ENCODE data around the gene SLC24A3.

Gene SLC24A3

DNA sequence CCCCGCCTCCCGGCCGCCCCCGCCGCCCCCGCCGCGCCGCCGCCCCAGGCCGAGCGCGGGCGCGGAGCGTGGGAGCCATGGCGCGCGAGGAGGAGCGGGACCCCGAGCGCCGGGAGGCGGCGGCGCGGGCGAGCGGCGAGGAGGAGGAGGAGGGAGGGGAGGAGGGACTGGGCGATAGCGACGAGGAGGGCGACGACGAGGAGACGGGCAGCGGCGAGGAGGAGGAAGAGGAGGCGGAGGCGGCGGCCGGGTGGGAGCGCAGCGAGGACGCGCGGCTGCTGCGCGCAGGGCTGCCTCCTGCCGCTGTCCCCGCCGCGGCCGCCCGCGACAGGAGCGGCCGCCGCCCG is at the start of gene SLC24A3:
TSS of gene SLC24A3 (plus strand) at position 174 of the 347 bp plus-strand sequence.
- DNase-seq (ENCODE audit: low read depth, low spot score), result no peak

DNA sequence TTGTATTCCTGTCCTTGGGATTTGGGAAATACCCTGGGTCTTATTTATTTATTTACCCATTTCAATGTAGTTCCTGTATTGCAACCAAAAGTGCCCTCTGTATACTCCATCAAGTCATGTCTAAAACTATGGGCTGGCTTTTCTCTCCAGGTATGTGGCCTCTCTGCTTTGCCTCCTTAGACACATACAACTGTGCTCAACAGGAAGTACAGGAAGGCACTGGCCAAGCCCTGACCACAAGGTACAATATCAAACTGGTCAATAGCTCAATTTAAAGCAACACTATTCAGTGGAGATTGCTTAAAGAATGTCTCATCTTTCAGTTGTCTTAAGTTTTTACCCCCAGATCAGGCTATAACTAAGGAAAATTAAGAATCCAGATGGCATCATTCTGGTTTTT is 42.3 kb upstream of the SLC24A3 start:
- no peak for DNase-seq (ENCODE audit: low read depth, low spot score)

DNA sequence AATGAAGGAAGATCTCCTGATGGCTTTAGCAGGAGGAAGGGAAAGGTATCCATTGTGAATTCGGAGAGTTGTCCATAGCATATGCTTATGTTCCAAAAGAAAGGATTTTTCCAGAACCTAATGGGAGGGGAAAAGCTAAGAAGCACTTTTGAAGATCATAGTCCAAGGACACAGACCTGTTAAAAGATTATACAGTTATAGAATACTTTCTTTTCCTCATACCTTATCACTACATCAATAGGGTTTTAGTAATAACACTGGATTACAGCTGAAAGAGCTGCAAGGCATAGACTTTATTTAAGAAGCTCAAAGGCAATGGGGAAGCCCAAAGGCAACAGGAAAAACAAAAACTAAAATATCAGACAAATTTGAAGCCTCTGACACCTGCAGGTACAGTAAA is 39.8 kb upstream of the SLC24A3 start:
- no peak for DNase-seq (ENCODE audit: low read depth, low spot score)

DNA sequence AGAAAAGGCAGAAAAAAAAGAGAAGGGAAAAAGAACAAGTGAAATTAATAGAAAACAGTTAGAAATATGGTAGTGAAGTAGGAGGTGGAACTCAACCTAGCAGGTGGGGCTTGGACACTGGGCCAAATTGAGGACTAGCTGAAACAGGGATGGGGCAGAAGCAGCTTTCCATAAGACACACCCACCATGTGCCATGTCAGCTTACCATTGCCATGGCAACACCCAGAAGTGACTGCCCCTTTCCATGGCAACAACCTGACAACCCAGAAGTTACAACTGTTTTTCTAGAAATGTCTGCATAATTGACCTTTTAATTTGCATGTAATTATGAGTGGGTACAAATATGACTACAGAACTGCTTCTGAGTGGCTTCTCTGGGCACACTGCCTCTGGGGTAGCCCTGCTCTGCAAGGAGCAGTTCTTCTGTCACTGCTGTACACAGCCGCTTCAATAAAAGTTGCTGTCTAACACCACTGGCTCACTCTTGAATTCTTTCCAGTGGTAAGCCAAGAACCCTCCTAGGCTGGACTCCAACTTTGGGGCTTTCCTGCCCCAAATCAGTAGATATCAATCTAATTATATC is 35.9 kb upstream of the SLC24A3 start:
- DNase-seq (ENCODE audit: low read depth, low spot score), result no peak

DNA sequence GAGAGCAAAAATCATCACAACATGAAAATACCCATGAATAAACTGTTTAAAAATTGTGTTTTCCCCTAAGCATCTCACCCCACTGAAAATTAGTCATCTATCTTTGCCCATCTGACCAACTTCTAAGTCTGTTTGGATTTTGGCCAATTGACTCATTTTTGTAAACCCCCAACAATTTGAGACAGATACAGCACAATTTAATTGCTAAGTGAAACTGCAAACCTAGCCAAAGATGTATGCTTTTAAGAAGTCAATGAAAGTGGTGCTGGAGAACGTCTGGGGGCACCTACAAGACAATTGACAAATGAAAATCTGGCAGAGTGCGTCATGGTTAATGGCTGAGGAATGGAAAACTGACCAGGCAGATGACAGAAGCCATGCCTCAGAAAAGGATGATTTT is 30.9 kb upstream of the SLC24A3 start:
- no peak for DNase-seq (ENCODE audit: low read depth, low spot score)

DNA sequence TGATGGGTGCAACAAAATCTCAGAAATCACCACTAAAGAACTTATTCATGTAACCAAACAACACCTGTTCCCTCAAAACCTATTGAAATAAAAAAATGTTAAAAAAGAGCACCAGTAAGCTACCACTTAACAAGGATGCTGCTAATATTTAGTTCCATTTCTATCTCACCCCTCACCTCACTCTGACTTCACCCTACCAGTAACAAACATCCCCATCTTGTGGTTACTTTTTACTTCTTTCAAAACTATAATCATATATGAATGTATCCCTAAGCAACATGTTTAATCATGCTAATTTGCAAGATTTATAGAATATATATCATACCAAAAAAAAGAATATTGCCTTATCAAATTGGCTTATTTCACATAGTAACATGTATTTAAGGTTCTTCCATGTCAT is 27.4 kb upstream of the SLC24A3 start:
- DNase-seq (ENCODE audit: low read depth, low spot score), result no peak

DNA sequence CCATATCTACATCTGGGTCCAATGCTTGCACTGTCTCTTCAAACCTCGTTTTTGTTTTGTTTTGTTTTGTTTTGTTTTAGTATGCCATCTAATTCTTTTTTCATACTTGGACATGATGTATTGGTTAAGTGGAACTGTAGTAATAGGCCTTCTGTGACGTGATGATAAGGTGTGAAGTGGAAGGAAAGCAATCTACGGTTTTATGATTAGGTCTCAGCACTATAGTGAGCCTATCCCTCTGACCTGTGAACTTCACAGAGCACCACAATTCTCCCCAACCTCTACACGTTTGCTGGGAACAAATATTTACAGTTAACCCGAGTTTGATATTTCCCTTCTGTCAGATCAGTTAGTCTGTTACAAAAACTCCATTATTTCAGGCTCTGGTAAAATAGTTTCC is 19.1 kb upstream of the SLC24A3 start:
- no peak for DNase-seq (ENCODE audit: low read depth, low spot score)

DNA sequence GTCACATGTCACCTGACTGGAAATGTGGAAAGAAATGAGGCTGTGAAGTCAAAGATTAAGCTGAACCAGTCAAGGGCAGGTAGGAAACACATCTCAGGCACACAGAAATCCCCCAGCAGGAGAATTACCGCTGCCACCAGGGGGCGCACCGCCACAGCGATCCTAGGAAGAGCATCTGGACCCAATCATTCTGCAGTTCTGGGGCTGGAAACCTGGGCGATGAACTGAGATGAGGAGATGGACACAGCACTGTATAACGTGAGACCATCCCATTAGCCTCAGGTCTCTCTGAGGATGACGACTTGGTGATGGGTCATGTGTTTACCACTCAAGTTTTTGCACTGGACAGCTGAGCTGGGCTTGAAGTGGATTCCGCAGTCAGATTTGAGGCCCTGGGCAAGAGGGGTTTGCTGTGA is 6.5 kb upstream of the SLC24A3 start:
- peak; percentile 28 for DNase-seq (ENCODE audit: low read depth, low spot score)

DNA sequence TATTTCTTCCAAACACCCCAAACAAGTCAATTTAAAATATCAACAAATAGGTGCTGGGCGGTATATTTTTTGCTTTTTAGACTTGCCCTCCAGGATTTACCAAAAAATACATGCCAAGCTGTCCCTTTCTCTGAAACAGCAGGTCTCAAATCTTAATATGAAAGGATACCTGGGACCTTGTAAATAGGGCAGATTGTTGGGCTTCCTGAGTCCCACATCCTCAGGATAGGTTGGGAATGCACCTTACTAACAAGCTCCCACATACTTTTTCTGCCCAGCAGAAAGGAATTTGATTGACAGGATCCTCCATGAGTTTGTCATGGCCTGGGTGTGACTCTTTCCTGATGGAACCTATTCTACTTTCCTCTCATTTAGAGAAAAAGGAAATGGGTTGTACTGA is 4.9 kb upstream of the SLC24A3 start:
- DNase-seq (ENCODE audit: low read depth, low spot score), result no peak

DNA sequence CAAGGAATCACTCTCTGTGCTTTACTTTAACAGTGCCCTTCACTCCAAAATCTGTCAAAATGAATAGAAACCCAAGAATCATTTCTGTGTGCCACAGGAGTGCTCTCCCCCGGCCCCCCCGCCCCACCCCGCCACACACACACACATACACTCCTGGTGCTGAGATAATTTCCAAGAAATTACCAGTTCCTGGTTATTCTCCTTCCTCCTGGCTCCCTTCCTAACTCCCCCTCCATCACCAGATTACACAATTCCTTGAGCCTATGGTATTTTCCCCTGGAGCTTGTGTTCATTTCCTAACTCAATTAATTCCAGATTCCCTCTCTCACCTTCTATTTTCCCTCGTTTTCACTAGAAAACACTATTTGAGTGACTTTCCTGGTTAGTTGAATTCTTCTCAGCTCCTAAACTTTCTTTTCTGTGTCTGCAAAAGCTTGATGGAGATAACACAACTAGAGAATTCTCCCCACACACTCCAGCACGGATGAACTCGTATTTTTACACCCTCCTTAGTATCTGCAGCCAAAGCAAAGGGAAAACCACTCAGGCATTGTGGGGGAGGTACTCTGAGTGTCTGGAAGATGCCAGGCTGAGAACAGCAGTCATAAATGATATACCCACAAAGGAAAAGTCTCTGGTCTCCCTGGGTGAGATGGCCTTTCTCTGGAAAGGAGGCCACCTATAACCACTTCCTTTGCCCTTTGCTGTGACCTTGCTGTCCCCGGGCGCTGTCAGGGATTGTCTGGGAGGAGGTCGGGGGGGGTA is 1.9 kb upstream of the SLC24A3 start:
- DNase-seq (ENCODE audit: low read depth, low spot score), result no peak

DNA sequence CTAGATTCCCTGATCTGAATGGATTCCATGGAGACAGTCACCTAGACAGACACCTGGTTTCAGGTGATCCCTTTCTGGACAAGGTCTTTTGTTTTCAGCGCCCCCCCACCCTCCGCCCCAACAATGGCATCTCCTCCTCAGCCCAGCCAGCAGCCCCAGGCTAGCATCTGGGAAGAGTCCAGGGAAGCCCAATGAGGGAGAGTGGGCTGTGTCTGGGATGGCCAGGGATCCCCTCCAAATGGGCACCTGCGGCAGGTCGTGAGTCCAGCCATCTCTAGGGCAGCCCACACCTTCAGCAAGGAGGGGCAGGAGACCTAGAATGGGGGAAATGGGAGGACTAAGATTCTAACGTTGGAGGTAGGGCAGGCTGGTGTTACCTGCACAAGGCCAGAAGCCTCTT is 1.2 kb upstream of the SLC24A3 start:
- no peak for DNase-seq (ENCODE audit: low read depth, low spot score)

DNA sequence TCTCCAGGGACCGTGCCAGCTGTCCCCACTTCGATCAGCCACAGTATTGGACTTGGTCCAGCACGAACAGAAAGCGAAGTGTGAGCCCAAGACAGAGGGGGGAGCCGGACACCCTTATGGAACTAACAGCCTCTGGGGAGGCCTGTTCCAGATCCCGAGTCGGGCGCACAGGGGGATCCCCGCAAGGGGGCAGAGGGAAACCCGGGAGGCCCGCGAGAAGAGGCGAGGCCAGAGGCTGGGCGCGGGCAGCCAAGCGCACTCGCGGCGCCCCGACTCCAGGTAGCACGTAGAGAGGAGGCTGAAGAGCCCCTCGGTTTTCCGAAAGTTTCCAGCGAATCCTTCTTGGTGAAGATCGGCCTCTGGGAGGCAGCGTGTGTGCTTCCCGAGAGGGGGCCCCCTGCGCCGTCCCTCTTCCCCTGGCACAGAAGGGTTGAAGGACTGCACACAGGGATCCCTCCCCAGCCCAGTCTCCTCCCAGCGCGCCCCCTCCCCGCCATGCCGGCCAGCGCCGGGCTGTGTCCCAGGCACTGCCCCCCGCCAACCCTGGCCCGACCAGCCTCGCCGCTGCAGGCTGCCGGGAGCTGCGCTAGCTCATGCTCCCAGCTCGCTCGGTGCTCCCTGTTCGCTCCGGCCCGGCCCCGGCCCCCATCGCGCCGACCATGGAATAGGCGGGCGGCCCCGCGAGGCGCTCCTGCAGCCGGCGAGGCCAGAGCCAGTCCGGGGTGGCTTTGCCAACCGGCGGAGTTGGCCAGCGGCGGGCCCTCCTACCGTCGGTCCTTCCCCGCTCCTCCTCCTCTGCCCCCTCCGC is 577 bp upstream of the SLC24A3 start:
- no peak for DNase-seq (ENCODE audit: low read depth, low spot score)

DNA sequence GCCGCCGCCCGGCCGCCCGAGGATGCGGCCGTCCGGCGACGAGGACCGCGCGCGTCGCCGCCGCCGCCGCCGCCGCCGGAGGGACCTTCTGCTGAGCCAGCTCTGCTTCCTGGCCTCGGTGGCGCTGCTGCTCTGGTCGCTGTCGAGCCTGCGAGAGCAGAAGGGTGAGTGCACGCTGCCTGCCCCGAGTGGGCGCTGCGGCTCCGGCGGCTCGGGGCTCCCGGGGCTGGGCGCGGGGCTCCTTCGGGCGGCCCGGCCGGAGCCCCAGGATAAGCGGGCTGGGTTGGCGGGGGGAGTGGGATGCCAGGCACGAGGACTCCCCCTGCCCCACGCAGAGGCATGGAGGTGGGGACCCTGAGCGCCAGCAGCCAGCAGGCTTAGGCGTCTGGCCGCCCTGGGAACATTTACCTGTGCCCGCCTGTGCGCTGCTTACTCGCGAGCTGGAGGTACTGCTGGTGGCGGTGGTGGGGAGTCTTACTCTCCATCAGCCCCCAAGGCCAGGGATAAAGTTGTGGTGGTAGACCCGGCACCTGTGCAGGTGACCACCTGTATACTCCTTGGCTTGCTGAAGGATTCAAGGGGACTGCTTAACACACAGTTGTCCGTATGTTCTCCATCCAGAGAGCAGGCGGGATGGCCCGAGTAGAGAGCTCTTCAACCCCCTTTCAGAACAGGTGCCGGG is 520 bp downstream of the SLC24A3 start:
- no peak for DNase-seq (ENCODE audit: low read depth, low spot score)

DNA sequence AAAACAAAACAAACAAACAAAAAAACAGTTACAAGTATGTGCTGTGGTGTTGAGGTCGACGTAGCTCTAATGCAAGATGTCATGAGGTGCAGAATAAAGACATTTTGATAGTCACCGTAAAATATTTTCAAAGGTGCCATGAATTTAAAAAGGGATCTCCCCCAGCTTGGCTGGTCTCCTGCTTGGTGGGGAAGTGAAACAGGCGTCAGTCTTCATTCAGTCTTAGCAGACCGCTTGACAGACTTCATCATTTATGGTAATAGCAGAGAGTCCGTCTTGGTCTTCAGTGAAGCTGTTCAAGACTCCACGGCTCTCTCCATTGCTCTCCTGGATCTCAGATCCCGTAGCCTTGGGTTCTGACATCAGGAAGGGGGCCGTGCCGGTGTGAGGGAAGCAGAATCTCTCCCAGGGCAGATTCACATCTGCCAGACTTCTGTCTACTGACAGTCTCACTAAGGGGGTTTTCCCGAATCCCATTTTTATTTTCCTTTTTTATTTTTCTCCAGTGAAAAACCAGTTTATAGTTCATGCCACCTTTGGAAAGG is 1.6 kb downstream of the SLC24A3 start:
- DNase-seq (ENCODE audit: low read depth, low spot score), result no peak

DNA sequence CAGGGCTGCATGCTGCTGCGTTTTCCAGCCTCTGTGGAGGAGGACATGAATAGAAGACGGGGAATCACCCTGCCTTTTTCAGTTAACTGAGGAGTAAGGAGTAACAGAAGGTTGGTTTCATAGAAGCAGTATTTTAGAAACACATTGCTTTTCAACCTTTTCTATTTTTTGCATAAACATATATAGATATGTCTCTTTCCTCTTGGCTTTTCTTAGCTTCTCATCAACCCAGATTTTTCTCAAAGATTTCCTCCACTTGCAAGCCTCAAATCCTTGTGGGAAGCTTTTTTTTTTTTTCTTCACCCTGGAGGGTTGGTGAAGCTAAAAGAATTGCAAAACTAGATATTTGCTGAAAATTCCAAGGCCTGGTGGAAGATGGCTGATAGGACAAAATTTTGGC is 6.0 kb downstream of the SLC24A3 start:
- no peak for DNase-seq (ENCODE audit: low read depth, low spot score)

DNA sequence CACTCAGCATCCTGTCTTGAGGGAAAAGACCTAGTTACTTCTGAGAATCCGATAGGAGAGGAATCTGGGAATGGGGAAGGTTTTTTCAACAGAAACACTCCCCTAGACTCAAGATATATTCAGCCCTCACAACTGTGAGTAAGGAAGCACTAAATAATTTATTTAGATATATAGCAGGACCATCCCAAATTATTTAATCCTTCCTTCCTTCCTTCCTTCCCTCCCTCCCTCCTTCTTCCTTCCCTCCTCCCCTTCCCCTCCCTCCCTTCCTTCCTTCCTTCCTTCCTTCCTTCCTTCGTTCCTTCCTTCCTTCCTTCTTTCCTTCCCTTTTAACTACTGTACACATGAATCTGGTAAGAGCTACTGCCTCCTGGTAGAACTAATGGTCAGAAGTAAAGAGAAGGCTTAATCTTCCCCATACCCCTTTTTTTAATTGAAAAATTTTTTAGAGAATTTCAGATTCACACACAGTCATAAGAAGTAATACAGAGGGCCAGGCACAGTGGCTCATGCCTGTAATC is 10.1 kb downstream of the SLC24A3 start:
- no peak for DNase-seq (ENCODE audit: low read depth, low spot score)

DNA sequence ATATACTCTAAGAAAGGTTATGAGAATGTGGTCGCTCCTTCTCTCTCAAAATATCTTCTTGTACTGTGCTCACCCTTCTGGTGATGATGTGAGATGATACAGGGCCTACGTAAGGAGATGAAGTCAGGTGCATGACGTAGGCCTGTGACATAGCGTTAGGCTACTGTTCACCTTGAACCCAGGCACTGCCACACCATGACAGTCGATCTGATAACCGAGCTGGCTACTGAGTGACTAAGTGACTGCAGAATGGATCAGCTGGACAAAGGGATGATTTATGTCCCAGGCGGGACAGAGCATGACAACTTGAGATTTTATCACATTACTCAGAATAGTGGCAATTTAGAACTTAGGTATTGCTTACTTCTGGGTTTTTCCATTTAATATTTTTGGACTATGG is 11.2 kb downstream of the SLC24A3 start:
- no peak for DNase-seq (ENCODE audit: low read depth, low spot score)

DNA sequence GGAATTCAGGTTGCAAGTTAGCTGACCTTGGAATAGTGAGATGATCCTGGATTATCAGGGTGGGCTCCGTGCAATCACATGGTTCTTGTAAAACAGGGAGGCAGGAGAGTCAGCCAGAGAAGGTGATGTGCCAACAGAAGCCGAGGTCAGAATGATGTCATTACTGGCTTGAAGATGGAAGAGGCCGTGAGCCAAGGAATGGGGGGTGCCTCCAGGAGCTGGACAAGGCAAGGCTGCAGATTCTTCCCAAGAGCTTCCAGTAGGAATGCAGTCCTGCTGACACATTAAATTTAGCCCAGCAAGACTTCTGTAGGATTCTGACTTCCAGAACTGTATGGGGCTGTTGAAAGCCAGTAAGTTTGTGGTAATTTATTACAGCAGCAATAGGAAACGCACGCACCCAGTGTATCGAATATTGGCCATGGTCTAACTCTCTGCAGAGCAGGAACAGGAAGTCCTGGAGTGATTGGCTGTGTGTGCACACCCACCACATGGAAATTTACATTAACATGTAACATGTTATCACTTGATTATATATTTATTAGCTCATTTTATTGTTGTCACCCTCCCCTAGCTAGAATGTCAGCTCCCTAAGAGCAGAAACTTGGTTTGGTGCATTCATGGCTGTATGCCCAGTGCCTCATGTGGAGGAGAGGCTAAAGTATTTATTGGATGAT is 19.1 kb downstream of the SLC24A3 start:
- no peak for DNase-seq (ENCODE audit: low read depth, low spot score)

DNA sequence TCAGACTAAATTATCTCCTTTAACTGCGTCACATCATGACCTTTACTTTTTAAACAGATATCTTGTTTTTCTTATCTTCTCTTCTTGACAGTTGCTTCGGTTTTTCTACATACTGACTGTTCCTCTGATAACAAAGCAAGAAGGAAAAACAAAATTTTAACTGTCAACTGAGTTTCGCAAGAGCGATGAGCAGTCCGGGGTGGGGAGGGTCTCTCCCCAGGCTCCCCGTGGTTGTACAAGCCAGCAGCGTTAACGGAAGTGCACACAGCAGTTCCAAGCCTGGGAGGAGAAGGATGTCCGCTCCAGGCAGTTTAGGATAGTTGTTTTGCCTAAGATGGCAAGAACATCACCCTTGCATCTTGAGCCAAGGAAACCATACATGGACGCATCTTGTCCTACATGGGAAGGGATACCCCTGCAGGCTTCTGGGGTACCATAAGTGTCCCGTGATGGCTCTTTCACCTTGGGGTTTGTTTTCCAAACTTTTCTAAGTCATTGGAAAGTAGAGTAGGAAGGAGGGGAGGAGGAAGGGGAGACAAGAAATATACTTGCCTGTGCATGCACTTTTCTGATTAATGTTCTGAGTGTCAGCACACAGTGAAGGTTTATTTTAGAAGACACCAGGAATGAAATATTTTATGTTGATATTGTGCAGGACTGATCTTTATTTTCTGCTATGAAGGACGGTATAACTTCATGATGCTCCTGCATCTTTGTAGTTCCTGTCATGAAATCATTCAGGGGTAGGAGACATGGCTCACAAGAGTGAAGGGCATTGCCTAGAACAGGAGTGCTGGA is 20.8 kb downstream of the SLC24A3 start:
- no peak for DNase-seq (ENCODE audit: low read depth, low spot score)

DNA sequence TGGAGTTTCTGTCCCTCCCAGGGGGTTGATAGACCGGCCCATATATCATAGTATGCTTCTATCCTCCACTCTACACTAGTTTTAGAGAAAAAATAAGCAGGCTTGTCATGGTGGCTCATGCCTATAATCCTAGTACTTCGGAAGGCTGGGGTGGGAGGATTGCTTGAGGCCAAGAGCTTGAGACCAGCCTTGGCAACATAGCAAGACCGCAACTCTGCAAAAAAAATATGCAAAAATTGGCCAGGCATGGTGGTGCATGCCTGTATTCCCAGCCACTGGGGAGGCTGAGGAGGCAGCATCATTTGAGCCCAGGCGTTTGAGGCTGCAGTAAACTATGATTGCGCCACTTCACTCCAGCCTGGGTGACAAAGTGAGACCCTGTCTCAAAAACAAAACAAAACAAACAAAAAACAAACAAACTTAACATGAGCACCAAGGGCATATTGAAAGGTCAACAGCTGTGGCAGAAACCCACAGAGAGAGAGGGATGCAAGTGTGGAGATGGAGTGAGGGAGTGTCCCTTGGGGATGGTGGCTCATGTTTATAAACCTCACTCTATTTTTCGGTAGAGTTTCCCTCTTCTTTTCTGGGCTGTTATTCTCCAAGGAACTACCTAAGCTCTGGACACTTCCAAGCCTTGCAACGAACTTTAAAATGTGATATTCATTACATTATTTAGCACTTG is 24.1 kb downstream of the SLC24A3 start:
- DNase-seq (ENCODE audit: low read depth, low spot score), result no peak

All from activated CD4-positive, CD25-positive, alpha-beta regulatory T cell treated with anti-CD3 and anti-CD28 coated beads, Interleukin-2, amount 50 U/mL, for 16 hours (primary cell).